ENCODE data around the gene COBL. TPM values are rescaled to one million over a fixed set of nuclear protein-coding genes. Genes with fewer than 3 reads are reported as not detected.

COBL gene
- total RNA-seq, 1 experiment from 2014 or later, result 49.9 TPM

- no peak overlapping the region for H3K4me3 Mint-ChIP-seq (ENCODE audit: low read depth, unreplicated experiment)
- no peak for DNase-seq
- no TSS peak for BruUV-seq (replicated peaks)
- CTCF ChIA-PET, result interaction anchor here (2.2 kb wide), 1 partner anchor 24 kb away, joined by 14 read pairs; no protein-coding TSS in a partner anchor
- TF ChIP-seq CTCF (IDR thresholded peaks at IDR 0.05; ENCODE audit: unreplicated experiment), result no peak
- H3K9me3 Mint-ChIP-seq (ENCODE audit: low read depth, unreplicated experiment), result no peaks in the 10 kb centered on the region
- H3K27ac Mint-ChIP-seq (ENCODE audit: unreplicated experiment), result no peak overlapping the region
- intact Hi-C loops (cut with micrococcal nuclease; ENCODE audit: unreplicated experiment), result loop anchor here (5.0 kb wide), 1 partner anchor 62 kb away; no protein-coding TSS in a partner anchor
- H3K36me3 Mint-ChIP-seq (ENCODE audit: insufficient read depth, unreplicated experiment), result no peaks in the 10 kb centered on the region
- no peaks in the 10 kb centered on the region for H3K27me3 Mint-ChIP-seq (ENCODE audit: unreplicated experiment)
- peaks cover 38% of the 10 kb centered on the region for H3K4me1 Mint-ChIP-seq (ENCODE audit: low read depth, unreplicated experiment)
Observed at GRCh38 chr7:51249991-51250390, 66.6 kb downstream of the COBL start.

DNA sequence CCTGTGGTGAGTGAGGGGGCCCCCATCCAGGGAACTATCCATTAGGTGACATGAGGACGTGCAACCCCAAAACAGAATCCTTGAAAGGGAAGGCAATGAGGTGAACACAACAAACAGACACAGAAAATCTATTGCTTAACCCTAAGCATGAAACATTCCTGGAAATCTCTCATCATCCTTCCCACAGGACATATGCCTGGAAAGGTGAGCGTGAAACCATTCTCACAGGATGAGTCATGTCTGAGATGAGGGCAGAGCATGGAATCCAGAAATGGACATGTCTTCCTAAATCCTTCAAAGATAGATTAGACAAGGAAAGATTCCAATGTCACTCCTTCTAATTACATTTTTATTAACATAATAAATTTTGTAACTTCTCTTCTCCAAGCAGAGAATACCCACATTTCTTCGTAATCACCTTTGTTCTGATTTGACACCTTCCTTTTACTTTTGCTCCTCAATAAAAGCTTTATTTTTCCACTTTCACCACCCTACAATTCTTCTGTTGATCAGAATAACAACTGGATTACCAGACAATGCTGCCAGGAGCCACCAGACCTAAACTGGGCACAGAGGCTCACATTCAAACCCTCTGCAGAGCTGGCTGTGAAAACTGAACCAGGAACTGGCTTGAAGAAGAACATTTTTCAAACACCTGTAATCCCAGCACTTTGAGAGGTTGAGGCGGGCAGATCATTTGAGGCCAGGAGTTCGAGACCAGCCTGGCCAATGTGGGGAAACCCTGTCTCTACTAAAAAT lies 67.2 kb downstream of the COBL start:
- Mint-ChIP-seq H3K9me3 (ENCODE audit: low read depth, unreplicated experiment) (no peaks in the 10 kb centered on the region), H3K27ac (ENCODE audit: unreplicated experiment) (no peak overlapping the region), H3K4me3 (ENCODE audit: low read depth, unreplicated experiment) (no peak overlapping the region), H3K36me3 (ENCODE audit: insufficient read depth, unreplicated experiment) (no peaks in the 10 kb centered on the region), H3K4me1 (ENCODE audit: low read depth, unreplicated experiment) (peaks cover 32% of the 10 kb centered on the region), H3K27me3 (ENCODE audit: unreplicated experiment) (no peaks in the 10 kb centered on the region)
- TF ChIP-seq CTCF (IDR thresholded peaks at IDR 0.05; ENCODE audit: unreplicated experiment), result no peak
- no peak for DNase-seq
- intact Hi-C loops (cut with micrococcal nuclease; ENCODE audit: unreplicated experiment), result no loop called here
- no TSS peak for BruUV-seq (replicated peaks)
- CTCF ChIA-PET, result no interaction called here

DNA sequence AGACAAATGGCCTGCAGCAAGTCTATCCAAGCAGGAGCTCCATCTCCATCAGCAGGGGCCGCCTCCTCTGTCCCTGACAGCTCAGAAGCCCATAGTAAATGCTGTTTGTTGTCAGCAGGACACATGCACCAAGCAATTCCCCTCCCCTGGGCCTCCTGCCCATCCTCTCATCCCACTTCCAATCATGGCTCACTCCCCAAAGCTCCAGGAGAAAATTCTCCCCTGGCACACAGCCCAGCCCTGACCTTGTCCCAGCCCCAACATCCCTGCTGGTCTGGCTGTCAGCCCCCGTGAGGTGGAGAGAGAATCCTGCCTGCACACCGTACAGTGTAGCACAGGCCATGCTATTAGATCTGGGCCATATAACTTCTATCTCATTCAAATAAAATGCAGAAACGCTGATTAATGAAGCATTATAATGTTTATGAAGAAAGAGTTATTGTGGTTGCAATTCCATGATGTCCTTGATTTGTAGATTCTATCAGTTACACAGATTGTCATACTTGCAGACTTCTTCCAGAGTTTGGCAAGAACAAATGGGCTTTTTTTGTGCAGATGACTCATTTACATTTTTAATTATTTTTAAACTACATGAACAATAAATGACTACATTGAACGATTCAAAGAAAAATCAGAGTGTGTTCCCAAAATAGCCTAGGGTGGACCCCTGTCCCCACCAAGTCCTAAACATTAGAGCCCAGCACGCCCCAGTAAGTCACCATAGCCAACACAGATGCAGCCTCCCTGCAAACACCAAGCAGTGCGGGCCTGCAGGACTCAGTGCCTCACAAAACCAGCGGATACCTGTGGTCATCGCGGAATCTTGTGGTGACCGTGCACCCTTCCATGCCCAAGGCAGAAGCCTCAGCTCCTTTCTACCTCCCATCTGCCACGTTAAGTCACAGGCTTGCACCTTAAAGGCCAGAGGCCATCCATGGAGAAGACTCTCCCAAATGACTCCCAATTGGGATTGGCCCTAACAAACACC lies 70.1 kb downstream of the COBL start:
- H3K4me3 Mint-ChIP-seq (ENCODE audit: low read depth, unreplicated experiment), result no peak overlapping the region
- H3K9me3 Mint-ChIP-seq (ENCODE audit: low read depth, unreplicated experiment), result no peaks in the 10 kb centered on the region
- intact Hi-C loops (cut with micrococcal nuclease; ENCODE audit: unreplicated experiment), result no loop called here
- no TSS peak for BruUV-seq (replicated peaks)
- no peak for DNase-seq
- H3K27me3 Mint-ChIP-seq (ENCODE audit: unreplicated experiment), result no peaks in the 10 kb centered on the region
- TF ChIP-seq CTCF (IDR thresholded peaks at IDR 0.05; ENCODE audit: unreplicated experiment), result no peak
- H3K36me3 Mint-ChIP-seq (ENCODE audit: insufficient read depth, unreplicated experiment), result no peaks in the 10 kb centered on the region
- H3K4me1 Mint-ChIP-seq (ENCODE audit: low read depth, unreplicated experiment), result peaks cover 18% of the 10 kb centered on the region
- no peak overlapping the region for H3K27ac Mint-ChIP-seq (ENCODE audit: unreplicated experiment)
- CTCF ChIA-PET, result interaction anchor here (0.6 to 1.1 kb wide), 2 partner anchors 111 to 162 kb away, joined by 3 to 4 read pairs; no protein-coding TSS in a partner anchor

GRCh38 chr7:51244885-51245284 lies 71.7 kb downstream of the COBL start:
- H3K4me1 Mint-ChIP-seq (ENCODE audit: low read depth, unreplicated experiment), result peaks cover 9% of the 10 kb centered on the region
- H3K9me3 Mint-ChIP-seq (ENCODE audit: low read depth, unreplicated experiment), result no peaks in the 10 kb centered on the region
- no peak overlapping the region for H3K27ac Mint-ChIP-seq (ENCODE audit: unreplicated experiment)
- BruUV-seq (replicated peaks), result no TSS peak
- no peak overlapping the region for H3K4me3 Mint-ChIP-seq (ENCODE audit: low read depth, unreplicated experiment)
- no peak for TF ChIP-seq CTCF (IDR thresholded peaks at IDR 0.05; ENCODE audit: unreplicated experiment)
- no peak for DNase-seq
- intact Hi-C loops (cut with micrococcal nuclease; ENCODE audit: unreplicated experiment), result no loop called here
- H3K27me3 Mint-ChIP-seq (ENCODE audit: unreplicated experiment), result no peaks in the 10 kb centered on the region
- no peaks in the 10 kb centered on the region for H3K36me3 Mint-ChIP-seq (ENCODE audit: insufficient read depth, unreplicated experiment)
- CTCF ChIA-PET, result interaction anchor here (1.0 kb wide), 1 partner anchor 82 kb away, joined by 4 read pairs; no protein-coding TSS in a partner anchor

All from Calu3 (cell line).